NB4 (cell line): ENCODE data around the gene SUGP1.

Experiments used
- CTCF ChIP-seq: IDR thresholded peaks from one replicate; pipeline ENCODE4 v1.5.1; 2012; ENCODE audit warnings: low read depth, low read length
- MYC ChIP-seq: IDR thresholded peaks from 2 replicates; pipeline ENCODE4 v1.6.1; 2011; ENCODE audit warnings: low read depth, low read length
- POLR2A ChIP-seq: IDR thresholded peaks from 2 replicates; pipeline ENCODE4 v1.6.1; 2011; ENCODE audit warnings: mild to moderate bottlenecking; ENCODE audit not compliant: insufficient read length; ENCODE audit errors: extremely low read depth
- TF ChIP-seq, protein P1 (sequence below): IDR thresholded peaks from 2 replicates; pipeline ENCODE4 v1.6.1; 2011; ENCODE audit warnings: low read depth, low read length

DNA sequence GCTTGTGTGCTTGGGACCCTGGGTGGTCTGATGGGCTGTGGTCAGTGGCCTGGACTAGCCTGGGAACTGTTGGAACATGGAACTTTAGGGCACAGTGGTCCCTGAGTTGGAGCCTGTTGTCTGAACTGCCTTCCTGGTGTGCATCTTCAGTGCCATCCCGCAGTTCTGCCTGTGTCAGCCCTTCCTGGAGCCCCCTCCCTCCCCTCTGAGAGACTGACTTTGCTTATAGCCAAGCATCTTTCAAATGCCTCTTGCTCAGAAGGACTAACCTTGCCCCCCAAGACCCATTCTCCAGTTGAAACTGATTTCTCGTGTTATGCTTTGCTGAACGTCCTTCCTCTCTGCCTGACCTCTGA lies 14.7 kb upstream of the SUGP1 start:
- no peak for TF ChIP-seq CTCF
- TF ChIP-seq, protein P1, sequence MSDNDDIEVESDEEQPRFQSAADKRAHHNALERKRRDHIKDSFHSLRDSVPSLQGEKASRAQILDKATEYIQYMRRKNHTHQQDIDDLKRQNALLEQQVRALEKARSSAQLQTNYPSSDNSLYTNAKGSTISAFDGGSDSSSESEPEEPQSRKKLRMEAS: no peak
- TF ChIP-seq POLR2A: no peak
- no peak for TF ChIP-seq MYC
